LNCAP (cell line): Measurements from ENCODE around the gene NAPG.

ENCODE experiments used
- CTCF ChIP-seq: fragments of 450-650 bp; IDR thresholded peaks from 2 replicates; pipeline ENCODE4 v1.5.1; 2017; ENCODE audit warnings: mild to moderate bottlenecking

NAPG gene

GRCh38 chr18:10565835-10566234 lies 40.0 kb downstream of the NAPG start:
- no peak for TF ChIP-seq CTCF

DNA sequence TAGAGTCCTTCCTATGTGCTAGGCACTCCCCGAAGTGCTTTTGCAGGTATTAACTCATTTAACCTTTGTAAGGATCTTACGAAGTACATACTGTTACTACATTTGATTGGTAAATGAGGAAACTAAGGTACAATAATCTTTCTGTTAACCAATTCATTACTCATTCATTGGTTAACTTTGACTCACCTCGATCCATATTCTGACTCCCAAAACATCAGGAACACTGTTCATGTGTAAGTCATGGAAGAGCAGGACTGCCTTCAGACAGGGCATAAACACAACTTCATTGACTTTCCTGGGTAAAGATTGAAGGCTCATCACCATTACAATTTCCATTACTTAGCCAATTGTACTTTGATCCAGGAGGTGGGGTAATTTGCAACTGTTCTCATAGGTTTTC lies 40.6 kb downstream of the NAPG start:
- TF ChIP-seq CTCF, result no peak

DNA sequence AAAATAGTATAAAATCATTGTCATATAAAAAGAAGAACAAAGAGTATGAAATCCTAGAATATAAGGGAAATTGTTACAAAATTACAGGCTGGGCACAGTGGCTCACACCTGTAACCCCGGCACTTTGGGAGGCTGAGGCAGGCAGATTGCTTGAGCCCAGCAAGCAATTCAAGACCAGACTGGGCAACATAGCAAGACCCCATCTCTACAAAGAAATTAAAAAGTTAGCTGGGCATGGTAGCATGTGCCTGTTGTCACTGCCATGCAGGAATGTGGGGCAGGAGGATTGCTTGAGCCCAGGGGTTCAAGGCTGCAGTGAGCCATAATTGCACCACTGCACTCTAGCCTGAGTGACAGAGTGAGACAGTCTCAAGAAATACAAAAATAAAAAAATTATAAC lies 44.8 kb downstream of the NAPG start:
- TF ChIP-seq CTCF, result no peak

- TF ChIP-seq CTCF, result no peak
These were observed 45.7 kb downstream of the NAPG start for GRCh38 chr18:10571537-10571936.

- TF ChIP-seq CTCF, result no peak
These were observed 53.4 kb downstream of the NAPG start for GRCh38 chr18:10579079-10579867.

DNA sequence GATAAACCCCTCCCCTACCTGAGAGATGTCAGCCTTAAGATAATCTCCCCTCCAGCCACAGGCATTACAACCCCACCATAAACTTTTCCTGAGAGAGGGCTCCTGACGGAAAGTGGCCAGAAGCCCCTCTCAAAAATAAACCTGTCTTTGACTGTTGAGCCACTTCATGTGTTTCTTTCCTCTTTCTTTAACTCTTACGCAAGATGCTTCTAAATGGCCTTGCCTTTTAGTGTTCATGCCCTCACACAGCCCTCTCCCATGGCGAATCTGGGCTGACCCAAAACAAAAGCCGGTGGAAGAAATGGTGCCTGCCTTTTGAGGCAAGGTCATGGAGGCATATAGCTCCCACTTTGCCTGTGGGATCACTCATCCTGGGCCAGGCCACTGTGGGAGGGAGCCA lies 54.4 kb downstream of the NAPG start:
- no peak for TF ChIP-seq CTCF

- no peak for TF ChIP-seq CTCF
These were observed 59.4 kb downstream of the NAPG start for GRCh38 chr18:10585260-10585659.

DNA sequence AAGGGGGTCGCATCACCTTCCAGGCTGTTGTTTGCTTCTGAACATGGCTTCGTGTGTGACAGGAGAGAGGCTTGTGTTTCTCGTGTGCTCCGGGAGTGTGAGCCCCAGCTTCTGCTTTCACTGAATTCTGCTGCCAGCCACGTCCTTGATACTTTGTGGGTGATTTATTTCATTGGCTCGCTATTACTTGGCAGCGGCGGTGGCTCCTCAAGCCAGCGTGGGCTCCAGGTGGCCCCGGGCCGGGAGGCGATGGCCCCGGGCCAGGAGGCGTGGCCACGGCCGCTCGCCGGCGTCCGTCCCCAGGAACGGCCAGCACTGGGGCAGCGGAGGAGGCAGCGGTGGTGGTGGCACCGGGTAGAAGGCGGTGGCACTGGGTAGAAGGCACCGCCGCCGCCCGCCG lies 63.1 kb downstream of the NAPG start:
- TF ChIP-seq CTCF, result no peak
